HepG2 (cell line): ENCODE results near the gene ALS2CL. TPM values are rescaled to one million over a fixed set of nuclear protein-coding genes. Genes with fewer than 3 reads are reported as not detected.

ENCODE experiments used
- ATAD3A ChIP-seq: sonication (generic); formaldehyde crosslinking; IDR thresholded peaks from 2 replicates; pipeline ENCODE4 v1.4.0; 2020; ENCODE audit warnings: missing genetic modification reagents
- ATF1 ChIP-seq: IDR thresholded peaks from 2 replicates; pipeline ENCODE4 v1.6.1; 2016; ENCODE audit warnings: mild to moderate bottlenecking, control low read depth
- ATF7-NPFF ChIP-seq: sonication (generic); formaldehyde crosslinking; IDR thresholded peaks from 2 replicates; pipeline ENCODE4 v1.8.1; 2023; ENCODE audit warnings: mild to moderate bottlenecking, low read depth, missing genetic modification reagents, moderate library complexity
- ELK4 ChIP-seq: sonication (generic); formaldehyde crosslinking; IDR thresholded peaks from 2 replicates; pipeline ENCODE4 v1.9.0; 2021; ENCODE audit warnings: missing genetic modification reagents, borderline replicate concordance
- EZH2 ChIP-seq: conservative IDR thresholded peaks from 2 replicates; pipeline ENCODE4 v1.6.1; 2012; ENCODE audit warnings: mild to moderate bottlenecking, low read depth, low read length, moderate library complexity
- GLI4 ChIP-seq: sonication (generic); formaldehyde crosslinking; IDR thresholded peaks from 2 replicates; pipeline ENCODE4 v1.5.1; 2020; ENCODE audit warnings: missing genetic modification reagents, mild to moderate bottlenecking, moderate library complexity, borderline replicate concordance
- GMEB1 ChIP-seq: sonication (generic); formaldehyde crosslinking; IDR thresholded peaks from 2 replicates; pipeline ENCODE4 v1.5.1; 2020; ENCODE audit warnings: missing genetic modification reagents, mild to moderate bottlenecking, borderline replicate concordance
- KLF11 ChIP-seq: IDR thresholded peaks from 2 replicates; pipeline ENCODE4 v1.6.1; 2016; ENCODE audit warnings: missing compliant biosample characterization
- NBN ChIP-seq: fragments of 450-650 bp; conservative IDR thresholded peaks from 2 replicates; pipeline ENCODE4 v1.6.1; 2017
- PATZ1 ChIP-seq: sonication (generic); formaldehyde crosslinking; IDR thresholded peaks from 2 replicates; pipeline ENCODE4 v1.4.0; 2020; ENCODE audit warnings: missing genetic modification reagents
- SAP130 ChIP-seq: IDR thresholded peaks from 2 replicates; pipeline ENCODE4 v1.6.1; 2016; ENCODE audit warnings: low read depth
- THAP11 ChIP-seq: IDR thresholded peaks from 2 replicates; pipeline ENCODE4 v1.6.1; 2016; ENCODE audit warnings: missing biosample characterization, missing genetic modification reagents
- ZNF547 ChIP-seq: sonication (generic); formaldehyde crosslinking; IDR thresholded peaks from 2 replicates; pipeline ENCODE4 v1.5.1; 2020; ENCODE audit warnings: mild to moderate bottlenecking, missing genetic modification reagents
- polyA plus RNA-seq, 8 experiments: library from polyadenylated mRNA; depleted of rRNA in 3 of 8; stranded (reverse) in 7 of 8; unstranded in 1 of 8; fragments of >200 nt; fragmentation: Illumina TruSeq in 4 of 8; extraction: Trizol in 4 of 8; gene quantifications; 2 replicates each; pipeline versions ENCODE4 v1.2.1 to v1.2.3, GENCODE V29; 2011 to 2016; ENCODE audit warnings: low read depth in 4 of 8, missing spikeins in 1 of 8, mixed read lengths in 1 of 8; ENCODE audit not compliant: insufficient read depth in 1 of 8
- total RNA-seq, 5 experiments: library from RNA; depleted of rRNA; stranded (reverse); fragments of >200 nt; fragmentation: Illumina TruSeq; extraction: Trizol; gene quantifications; 2 replicates each; pipeline ENCODE4 v1.2.3, GENCODE V29; 2016; ENCODE audit warnings: low read depth in 1 of 5

ALS2CL gene
- total and polyA plus RNA-seq, 2 of the 13 experiments (the other 11 are each of a cell fraction or from before 2014, with no cell fraction given) = not detected

GRCh38 chr3:46699676-46700523 is 6.4 kb upstream of the ALS2CL start (continued):
- no peak for TF ChIP-seq GMEB1 (CRISPR knock-in tag)
- no peak for TF ChIP-seq ATF7-NPFF
- TF ChIP-seq ATAD3A (CRISPR knock-in tag) = no peak
- no peak for TF ChIP-seq EZH2
- no peak for TF ChIP-seq ZNF547 (CRISPR knock-in tag)
- no peak for TF ChIP-seq THAP11
- no peak for TF ChIP-seq ATF1 (CRISPR knock-in tag)
- no peak for TF ChIP-seq PATZ1 (CRISPR knock-in tag)
- TF ChIP-seq SAP130 (CRISPR knock-in tag) = no peak
- no peak for TF ChIP-seq KLF11 (CRISPR knock-in tag)
- no peak for TF ChIP-seq GLI4 (CRISPR knock-in tag)
- no peak for TF ChIP-seq ELK4 (CRISPR knock-in tag)
- TF ChIP-seq NBN = no peak
